AG04450 (cell line): ENCODE results near the gene ROBO1. TPM values are rescaled to one million over a fixed set of nuclear protein-coding genes. Genes with fewer than 3 reads are reported as not detected.

Experiments used
- CTCF ChIA-PET: fragments of 300-600, 350-600 bp; formaldehyde crosslinking; extraction: SDS; loops from one replicate; lab custom pipeline; 2022; ENCODE audit warnings: antibody characterized with exemption, inconsistent platforms; lab: Charles Lee
- POLR2A ChIA-PET: fragments of 350-600 bp; formaldehyde crosslinking; extraction: SDS; loops from one replicate; lab custom pipeline; 2021; ENCODE audit warnings: antibody characterized with exemption, inconsistent platforms; lab: Yijun Ruan, JAX
- DNase-seq: peaks from one replicate; pipeline ENCODE4 v3.0.0-alpha.2; 2011; ENCODE audit warnings: low read depth, low spot score
- H3K27ac ChIP-seq: one replicate; pipeline ENCODE4 v1.5.1; 2012; ENCODE audit warnings: low read depth, low read length, control low read depth
- H3K27me3 ChIP-seq: one replicate; pipeline ENCODE4 v1.6.0; 2012; ENCODE audit warnings: low read length; ENCODE audit not compliant: control insufficient read depth, insufficient read depth
- H3K4me3 ChIP-seq: 2 replicates; pipeline ENCODE4 v1.5.1; 2011; ENCODE audit warnings: mild to moderate bottlenecking, low read depth, low read length, control low read depth
- H3K9me3 ChIP-seq: 2 replicates; pipeline ENCODE4 v1.5.1; 2012; ENCODE audit warnings: low read length; ENCODE audit not compliant: control insufficient read depth, insufficient read depth
- polyA plus RNA-seq: library from polyadenylated mRNA; depleted of rRNA; stranded (reverse); fragments of >200 nt; gene quantifications from 2 replicates; pipeline ENCODE4 v1.2.3, GENCODE V29; 2011
- TF ChIP-seq, protein P1 (sequence below): IDR thresholded peaks from 2 replicates; pipeline ENCODE4 v1.5.1; 2011; ENCODE audit warnings: low read depth, low read length, control low read depth, inconsistent platforms

ROBO1 gene
- polyA plus RNA-seq, 1 experiment, result 66.0 TPM

DNA sequence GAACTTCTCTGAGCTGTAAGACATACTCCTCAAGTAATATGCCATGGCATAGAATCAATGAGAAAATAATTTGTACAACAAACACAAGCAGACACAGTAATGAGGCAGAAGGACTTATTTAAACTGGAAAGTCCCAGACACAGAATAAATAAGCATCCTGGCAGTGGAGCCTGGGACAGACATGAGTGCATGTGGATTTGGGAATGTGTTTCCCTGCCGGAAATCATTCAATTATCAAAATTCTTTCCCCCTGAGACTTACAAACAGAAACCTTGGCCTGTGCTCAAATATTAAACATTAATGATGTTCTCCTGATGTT lies 520.1 kb downstream of the ROBO1 start:
- TF ChIP-seq, protein P1, sequence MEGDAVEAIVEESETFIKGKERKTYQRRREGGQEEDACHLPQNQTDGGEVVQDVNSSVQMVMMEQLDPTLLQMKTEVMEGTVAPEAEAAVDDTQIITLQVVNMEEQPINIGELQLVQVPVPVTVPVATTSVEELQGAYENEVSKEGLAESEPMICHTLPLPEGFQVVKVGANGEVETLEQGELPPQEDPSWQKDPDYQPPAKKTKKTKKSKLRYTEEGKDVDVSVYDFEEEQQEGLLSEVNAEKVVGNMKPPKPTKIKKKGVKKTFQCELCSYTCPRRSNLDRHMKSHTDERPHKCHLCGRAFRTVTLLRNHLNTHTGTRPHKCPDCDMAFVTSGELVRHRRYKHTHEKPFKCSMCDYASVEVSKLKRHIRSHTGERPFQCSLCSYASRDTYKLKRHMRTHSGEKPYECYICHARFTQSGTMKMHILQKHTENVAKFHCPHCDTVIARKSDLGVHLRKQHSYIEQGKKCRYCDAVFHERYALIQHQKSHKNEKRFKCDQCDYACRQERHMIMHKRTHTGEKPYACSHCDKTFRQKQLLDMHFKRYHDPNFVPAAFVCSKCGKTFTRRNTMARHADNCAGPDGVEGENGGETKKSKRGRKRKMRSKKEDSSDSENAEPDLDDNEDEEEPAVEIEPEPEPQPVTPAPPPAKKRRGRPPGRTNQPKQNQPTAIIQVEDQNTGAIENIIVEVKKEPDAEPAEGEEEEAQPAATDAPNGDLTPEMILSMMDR, result no peak
- DNase-seq, result peak; percentile 27
- no peaks in the 10 kb centered on the region for H3K9me3 ChIP-seq
- peak overlapping the region; percentile 3; the same call in 1 of the 2 replicates for H3K4me3 ChIP-seq
- H3K27me3 ChIP-seq, result no peaks in the 10 kb centered on the region
- ChIA-PET CTCF (interaction anchor here (1.5 to 3.8 kb wide), 2 partner anchors 114 to 161 kb away, joined by 7 to 21 read pairs; no protein-coding TSS in a partner anchor), POLR2A (no interaction called here)
- H3K27ac ChIP-seq, result peak overlapping the region; percentile 58

DNA sequence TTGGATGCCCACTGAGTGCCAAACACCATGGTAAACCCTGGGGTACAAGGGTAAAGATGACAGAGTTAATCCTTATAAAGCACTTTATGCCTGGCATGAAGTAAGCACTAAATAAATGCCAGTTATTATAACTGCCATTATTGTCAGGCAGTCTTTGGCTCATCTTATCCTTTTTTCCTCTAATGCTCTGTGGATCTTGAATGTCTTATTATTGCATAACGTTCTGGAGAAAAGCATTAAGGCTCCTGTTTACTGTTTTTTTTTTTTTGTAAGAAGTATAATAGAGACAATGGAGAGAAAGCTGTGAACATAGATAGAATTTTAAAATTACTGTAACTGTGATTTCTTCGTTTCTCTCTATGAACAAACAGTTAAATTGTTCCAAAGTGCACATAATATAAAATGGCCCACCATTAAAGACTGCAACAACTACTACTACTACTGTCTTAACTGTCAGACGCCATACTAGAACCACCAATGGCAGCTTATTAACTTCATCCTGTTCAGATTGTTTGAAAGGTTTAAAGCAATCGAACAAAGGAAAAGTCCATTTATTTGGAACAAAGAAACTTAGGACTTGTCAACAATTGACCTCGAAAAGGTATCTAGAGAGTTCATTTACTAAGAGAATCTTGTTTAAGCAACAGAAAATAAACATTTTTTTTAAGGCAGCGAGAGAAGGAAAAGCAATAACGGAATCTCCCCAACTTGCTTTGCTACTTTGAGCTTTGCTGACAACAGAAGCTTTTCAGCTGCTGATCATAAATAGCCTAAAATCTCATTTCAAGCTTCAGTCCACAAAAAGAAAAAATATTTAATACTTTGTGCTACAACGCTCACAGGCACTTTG lies 520.7 kb downstream of the ROBO1 start:
- H3K27ac ChIP-seq, result peak overlapping the region; percentile 58
- H3K4me3 ChIP-seq, result no peak overlapping the region; the same call in 1 of the 2 replicates
- H3K9me3 ChIP-seq, result no peaks in the 10 kb centered on the region
- peak; percentile 24 for DNase-seq
- TF ChIP-seq, protein P1, result no peak
- no peaks in the 10 kb centered on the region for H3K27me3 ChIP-seq
- CTCF ChIA-PET, result interaction anchor here (1.5 to 3.8 kb wide), 2 partner anchors 115 to 160 kb away, joined by 7 to 21 read pairs; no protein-coding TSS in a partner anchor
- POLR2A ChIA-PET, result interaction anchor here (0.6 kb wide), 1 partner anchor 38 kb away, joined by 3 read pairs; no protein-coding TSS in a partner anchor

GRCh38 chr3:79245284-79246138 lies 522.3 kb downstream of the ROBO1 start:
- ChIA-PET CTCF (interaction anchor here (3.8 kb wide), 1 partner anchor 159 kb away, joined by 21 read pairs; no protein-coding TSS in a partner anchor), POLR2A (interaction anchor here (0.7 kb wide), 1 partner anchor 18 kb away, joined by 3 read pairs; no protein-coding TSS in a partner anchor)
- no peak for DNase-seq
- Histone ChIP-seq H3K9me3 (no peaks in the 10 kb centered on the region), H3K4me3 (no peak overlapping the region), H3K27ac (no peak overlapping the region), H3K27me3 (no peaks in the 10 kb centered on the region)
- TF ChIP-seq, protein P1, result no peak

- H3K27me3 ChIP-seq, result no peaks in the 10 kb centered on the region
- no peaks in the 10 kb centered on the region for H3K9me3 ChIP-seq
- no peak for DNase-seq
- TF ChIP-seq, protein P1, result no peak
- no peak overlapping the region for H3K27ac ChIP-seq
- ChIA-PET POLR2A (no interaction called here), CTCF (interaction anchor here (1.8 kb wide), 1 partner anchor 150 kb away, joined by 5 read pairs; no protein-coding TSS in a partner anchor)
- H3K4me3 ChIP-seq, result no peak overlapping the region
These were observed 531.3 kb downstream of the ROBO1 start for GRCh38 chr3:79236496-79236895.
